HG02763 (cell line): ENCODE results near the gene PBX1.

Source experiments
- ATAC-seq: cut with Tn5 transposase; IDR thresholded peaks from one replicate; pipeline ENCODE4 v1.9.1; 2021; ENCODE audit warnings: mild to moderate bottlenecking, moderate library complexity; ENCODE audit not compliant: unreplicated experiment

Gene PBX1

DNA sequence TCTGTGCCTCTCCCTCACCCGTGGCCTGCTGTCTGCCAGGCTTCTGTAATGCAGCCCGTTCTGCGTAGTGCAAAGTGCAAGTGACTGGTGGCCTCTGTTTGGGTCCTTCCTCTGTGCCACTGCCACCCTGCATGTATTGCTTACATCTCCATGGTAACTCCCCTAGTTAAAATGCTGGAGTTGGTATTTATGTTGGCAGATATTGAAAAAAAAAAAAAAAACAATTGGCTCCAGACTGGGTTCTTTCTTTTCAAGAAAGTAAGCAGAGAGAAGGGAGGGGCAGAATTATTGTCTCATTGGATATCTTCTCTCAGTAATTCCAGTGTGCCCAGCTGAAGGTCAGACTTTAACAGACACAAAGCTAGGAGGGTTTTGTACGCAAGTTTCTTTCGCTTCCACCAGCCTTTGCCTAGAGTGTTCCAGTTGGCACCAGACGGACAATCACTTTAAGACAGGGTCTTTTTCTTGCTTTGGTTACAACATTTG lies 242.3 kb downstream of the PBX1 start:
- no peak for ATAC-seq

DNA sequence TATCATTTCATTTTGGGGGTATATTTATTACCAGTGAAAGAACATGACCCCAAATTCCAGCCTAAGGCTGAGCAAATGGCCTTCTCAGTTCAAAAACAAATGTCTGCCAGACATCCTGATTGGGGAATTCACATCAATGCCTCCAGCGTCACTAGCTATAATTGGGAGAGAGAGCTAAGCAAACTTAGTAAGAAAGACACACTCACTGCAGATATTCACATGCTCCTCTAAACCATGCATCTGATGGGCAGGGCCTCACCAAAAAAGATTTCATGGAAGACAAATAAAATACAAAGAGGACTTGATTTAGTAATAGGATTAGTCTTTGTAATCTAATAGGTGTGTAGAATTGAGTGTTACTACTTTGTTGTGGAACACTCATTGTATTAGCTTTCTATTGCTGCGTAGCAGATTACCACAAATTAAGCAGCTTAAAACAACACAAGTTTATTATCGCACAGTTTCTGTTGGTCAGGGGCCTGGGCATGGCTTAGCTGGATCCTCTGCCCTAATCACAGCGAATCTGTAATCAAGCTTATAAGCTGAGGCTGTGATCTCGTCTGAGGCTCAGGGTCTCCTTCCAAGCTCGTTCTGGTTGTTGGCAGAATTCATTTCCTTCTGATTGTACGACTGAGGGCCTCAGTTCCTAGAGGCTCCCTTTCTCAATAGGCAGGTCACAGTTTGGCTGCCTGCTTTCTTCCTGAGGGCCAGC lies 243.0 kb downstream of the PBX1 start:
- no peak for ATAC-seq

DNA sequence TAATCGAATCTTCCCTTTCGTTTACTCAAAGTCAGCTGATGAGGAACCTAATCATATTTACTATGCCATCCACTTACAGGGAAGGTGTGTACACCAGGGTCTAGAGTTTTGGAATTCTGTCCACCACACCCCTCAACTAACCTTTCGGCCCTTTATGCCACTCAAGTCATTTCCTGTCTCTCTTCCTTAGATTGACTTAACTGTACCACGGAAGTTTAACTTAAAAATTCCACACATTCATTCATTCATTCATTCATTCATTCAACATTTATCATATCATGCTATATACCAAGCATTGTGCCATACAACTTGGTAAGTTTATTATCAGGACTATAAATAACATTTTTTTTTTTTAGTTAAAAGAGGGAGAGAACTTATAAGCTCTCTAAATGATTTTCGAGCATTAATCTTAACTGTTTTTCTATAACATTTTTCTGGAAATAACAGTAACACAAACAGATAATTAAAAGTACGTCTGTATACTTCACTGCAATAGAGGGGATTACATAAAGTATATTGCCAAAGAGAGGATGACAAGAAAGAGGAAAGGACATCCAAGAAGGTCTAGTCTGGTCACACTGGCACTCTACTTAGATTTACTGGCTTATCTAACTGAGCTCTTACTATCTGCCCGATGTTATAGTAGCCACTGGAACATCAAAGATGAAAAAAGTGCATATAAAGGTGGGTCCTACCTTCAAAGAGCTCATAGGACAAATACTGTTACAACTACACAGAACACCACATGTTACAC lies 243.7 kb downstream of the PBX1 start:
- ATAC-seq = no peak

DNA sequence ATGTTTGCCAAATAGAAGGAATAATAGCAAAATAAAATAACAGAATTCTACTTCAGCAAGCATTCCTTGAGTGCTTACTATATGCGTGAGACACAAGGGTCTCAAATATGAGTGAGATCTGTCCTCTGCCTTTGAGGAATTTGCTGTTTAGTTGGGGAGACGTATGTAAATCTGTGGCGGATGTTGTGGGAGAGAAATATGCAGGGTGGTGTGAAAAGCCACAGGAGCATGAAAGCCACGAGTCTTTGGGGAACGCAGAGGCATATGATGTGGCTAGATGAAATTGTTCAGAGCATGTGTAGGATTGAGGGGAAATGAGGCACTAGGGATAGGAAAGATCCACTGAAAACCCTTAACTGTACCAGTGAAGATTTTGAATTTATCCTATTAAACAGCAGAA lies 244.4 kb downstream of the PBX1 start:
- ATAC-seq = no peak

DNA sequence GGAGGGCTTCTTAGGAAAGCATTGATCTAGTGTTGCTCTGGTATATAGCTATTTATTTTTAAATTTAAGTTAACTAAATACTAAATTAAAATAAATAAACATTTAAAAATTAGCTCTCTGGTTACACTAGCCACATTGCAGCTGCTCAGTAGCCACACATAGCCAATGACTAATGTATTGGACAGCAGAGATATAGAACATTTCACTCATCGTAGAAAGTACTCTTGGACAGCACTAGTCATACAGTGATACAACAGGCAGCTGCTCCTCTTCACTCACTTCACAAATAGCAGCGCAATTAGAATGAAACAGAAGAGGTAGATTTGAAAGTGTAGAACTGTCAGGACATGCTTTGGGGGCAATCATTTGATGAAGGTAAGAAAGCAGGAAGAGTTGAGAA lies 245.4 kb downstream of the PBX1 start:
- ATAC-seq = no peak

DNA sequence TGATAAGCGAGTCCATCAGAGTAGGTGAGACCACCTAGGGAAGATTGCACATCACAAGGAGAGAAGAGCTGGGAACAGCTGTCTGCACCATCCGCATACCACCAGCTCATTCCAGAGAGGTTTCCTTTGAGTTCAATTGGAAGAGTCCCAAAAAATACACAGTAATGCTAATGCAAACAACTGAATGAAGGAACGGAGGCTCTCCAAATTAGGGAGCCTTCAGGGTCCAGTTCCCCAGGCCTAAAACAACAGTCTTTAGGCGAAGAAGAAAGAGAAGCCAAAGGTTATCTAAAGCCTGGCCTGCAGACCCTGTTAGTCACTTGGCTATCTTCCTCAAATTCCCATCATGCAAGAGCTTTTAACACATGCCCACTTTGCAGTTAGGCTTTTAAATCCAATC lies 246.4 kb downstream of the PBX1 start:
- ATAC-seq = no peak

DNA sequence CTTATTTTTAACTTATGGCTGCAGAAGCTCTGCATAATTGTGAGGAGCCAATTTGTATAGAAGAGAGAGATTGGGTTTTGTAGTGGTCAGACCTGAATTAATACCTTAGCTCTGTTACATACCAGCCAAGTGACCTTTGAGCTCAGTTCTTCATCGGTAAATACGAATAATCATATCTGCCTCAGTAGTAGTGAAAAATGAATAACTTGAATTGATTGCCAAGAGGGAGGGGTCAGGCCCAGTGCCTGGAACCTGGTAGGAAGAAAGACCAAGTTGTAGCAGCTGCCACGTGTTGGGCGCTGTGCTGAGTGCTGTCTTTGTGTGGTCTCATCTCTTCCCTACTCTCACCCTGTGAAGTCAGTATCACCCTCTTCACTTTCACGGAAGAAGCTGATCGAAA lies 247.5 kb downstream of the PBX1 start:
- ATAC-seq = no peak

DNA sequence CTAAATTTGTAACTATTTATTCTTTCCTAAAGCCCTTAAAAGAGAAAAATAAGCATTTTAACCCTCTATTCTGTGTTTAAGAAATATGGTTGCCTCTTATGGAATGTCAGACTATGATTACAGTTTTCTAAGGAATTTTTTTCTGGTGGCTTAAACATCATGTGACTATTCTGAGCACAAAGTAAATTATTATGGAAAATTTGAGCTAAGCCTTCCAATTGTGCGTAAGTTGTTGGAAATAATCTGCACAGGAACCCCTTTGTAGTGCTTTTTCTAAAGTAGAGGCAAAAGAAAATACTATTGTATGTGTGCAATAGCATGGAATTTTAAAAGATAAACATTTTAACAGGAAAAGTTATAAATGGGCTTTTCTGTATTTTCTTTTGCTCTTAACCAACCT lies 254.8 kb downstream of the PBX1 start:
- no peak for ATAC-seq

DNA sequence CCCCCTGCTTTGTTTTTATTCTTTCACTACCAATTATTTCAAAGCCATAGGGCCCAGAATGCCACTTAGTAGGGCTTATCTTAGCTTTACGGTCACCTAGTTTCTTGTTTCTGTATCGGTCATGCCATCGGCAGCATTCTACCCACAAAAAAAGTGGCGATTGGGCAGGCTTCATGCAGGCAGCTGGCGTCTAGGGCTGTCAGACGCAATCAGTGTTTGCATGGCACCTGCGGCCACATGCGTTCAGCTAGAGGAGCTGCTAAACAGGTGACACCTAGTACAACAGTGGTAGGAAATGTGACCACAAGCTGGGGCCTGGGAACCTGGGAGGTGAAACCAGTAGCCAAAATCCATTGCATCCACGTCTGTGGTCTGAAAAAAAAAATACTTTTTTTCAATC lies 262.7 kb downstream of the PBX1 start:
- ATAC-seq = no peak

DNA sequence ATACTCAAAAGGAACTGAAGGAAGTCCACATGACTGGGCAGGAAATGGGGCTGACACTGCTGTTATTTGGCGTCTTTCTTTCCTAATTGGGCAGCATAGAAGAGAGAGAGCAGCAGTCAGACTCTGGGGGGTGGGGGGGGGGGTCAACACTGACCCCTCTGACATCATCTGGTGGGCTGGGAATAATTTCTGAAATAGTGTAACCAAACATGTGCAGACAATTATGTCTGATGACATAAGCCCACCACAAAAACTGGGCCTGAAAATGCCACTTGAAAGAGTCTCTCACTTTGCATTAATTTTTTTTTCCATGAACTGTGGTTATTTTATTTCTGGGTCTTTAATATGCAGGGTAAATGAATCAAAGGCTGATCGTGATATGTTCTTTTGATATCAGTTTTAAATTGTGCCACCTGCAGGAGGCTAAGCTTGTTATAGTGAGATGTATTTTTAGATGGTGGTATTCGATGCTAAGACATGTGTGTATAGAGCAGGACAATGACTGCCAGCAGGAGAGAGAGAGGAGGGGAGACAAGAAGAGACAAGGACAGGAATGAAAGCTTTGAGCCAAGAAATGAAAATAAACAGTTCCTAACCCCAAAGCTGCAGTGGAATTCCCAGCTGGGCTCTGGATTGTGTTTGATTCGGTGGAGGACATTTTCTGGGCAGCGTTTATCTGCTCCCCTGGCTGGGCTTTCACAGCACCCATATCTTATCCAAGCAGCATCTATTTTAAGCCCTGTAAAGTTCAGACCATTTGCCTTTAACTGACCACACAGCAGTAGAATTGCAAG lies 264.7 kb downstream of the PBX1 start:
- ATAC-seq = no peak

DNA sequence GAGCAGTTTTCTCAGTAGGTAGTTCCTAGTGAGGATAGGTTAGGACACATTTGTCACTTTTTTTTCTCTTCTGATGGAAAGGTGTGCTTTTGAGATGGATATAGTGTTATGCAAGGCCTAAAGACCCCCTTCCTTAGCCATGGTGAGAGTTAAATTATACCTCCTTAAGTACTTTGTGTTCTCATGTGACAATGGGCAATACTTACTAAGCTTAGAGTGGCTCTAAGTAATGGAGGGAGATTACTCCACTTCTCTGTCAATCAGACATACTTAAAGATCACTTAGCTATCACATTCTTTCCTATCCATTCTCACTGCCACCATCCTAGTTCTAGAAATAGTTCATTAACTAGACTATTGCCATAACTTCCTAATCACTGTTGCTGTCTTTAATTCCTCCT lies 265.6 kb downstream of the PBX1 start:
- no peak for ATAC-seq

DNA sequence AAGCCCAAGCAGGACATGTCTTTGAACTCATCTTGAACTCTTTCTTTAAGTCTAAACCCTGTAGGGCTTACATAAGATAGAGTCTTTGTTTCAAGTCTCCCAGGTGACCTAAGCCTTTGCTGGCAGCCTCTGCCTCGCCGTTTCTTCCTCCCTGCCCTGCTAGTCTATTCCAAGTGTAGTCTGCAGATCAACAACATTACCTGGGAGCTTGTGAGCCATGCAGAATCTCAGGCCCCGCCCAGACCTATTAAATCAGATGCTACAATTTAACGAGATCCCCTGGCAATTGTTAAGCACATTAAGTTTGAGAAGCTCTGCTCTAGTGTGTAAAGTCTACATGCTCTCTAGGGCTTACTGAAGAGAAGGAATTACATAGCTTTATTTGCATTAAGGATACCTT lies 271.6 kb downstream of the PBX1 start:
- no peak for ATAC-seq

DNA sequence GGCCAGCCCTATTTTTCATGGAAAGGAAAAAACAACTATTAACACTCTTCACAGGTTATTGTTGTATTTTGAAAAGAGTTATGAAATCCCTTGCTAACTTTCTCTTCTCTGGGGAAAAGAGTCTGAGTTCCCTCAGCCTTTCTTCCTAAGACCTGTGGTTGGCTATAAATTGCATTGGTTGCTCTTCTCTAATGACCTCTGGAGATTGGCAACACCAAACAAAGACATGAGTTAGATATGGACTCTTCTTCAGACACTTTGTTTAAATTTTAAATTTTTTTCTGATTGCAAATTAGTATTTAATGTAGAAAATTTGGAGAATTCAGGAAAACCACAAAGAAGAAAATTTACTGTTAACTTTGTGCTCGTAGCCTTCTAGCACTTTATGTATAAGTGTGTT lies 275.7 kb downstream of the PBX1 start:
- no peak for ATAC-seq

DNA sequence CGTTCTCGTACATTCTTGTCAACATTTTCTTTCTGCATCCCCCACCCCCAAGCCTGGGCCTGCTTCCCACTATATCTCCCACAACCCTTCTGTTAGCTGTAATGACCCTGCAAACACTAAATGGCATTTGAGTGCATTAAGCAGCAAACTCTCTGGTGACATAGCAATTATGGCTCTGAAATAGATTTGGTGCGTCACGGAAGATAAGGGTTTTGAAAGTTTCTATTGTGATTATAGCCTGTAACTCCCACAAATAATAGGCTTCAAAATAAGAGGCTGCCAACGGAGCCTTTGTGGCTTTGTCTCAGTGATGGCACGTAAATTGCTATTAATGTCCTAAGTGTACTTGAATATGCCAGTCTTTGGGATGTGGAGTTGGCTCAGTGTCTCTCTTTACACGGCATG lies 277.6 kb downstream of the PBX1 start:
- no peak for ATAC-seq

DNA sequence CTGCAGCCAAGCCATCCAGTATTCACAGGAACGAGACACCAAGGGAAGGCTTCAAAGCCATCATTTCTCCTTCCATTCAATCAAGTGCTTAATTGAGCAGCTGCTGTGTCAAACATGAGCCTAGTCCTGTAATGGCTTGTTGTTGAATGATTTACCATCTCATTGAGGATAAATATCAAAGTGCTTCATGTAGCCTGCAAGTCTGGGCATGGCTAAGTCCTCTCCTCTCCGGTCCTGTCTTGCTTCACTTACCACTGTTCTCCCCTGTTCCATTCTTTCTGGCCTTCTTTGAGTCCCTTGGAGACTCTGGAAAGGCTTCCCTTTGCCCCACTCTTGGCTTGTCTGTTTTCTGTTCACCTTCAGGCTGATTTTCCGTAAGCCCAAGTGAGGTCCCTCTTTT lies 279.8 kb downstream of the PBX1 start:
- ATAC-seq = no peak

DNA sequence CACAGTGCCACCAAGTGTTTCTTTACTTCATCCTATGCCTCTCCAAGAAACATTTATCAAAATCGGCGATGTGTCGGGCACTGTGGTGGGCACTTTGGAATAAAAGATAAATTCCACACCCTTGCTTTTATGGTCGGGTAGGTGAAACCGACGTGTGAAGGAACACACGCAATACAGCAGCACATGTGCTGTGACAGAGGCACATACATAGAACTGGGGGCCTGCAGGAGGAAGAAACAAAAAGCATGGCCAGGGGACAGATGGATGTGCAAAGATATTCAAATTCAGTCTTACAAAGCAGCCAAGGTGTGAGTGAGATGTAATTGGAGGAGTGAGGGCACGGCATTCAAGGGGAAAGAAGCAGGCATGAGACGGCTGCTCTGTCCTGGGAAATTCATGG lies 282.0 kb downstream of the PBX1 start:
- no peak for ATAC-seq

DNA sequence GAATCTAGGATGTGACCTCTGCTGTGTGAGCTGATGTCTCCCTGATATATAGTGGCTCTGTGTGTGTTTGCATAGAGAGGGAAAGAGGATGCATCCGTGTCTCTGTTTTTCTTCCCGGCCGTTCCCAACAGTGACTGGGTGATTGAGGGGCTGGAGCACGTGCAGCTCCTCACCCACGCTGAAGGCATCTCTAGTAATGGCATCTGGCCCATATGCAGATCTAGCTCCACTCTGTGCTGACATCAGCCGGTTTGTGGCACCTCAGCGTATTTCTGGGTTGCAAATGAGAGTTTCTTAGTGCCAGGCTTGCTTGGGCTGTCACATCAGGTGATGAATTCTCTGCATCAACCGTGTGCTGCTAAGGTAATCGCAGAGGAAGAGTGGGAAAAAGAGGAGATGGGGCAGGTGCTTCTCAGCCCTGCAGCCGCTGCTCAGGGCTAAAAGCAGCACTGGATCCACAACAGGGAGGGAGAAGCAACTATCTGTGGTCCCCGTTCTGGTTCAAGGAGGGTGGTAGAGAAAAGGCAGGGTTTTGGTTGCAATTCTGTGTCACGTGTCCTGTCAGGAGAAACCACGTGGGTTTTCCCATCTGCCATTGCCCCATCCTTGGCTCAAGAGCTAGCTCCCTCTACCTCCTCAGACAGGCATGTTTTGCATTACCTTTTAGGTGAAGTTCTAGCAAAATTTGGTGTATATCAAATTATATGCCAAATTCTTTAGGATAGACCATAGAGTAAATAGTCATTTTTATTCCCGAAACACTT lies 282.9 kb downstream of the PBX1 start:
- no peak for ATAC-seq

DNA sequence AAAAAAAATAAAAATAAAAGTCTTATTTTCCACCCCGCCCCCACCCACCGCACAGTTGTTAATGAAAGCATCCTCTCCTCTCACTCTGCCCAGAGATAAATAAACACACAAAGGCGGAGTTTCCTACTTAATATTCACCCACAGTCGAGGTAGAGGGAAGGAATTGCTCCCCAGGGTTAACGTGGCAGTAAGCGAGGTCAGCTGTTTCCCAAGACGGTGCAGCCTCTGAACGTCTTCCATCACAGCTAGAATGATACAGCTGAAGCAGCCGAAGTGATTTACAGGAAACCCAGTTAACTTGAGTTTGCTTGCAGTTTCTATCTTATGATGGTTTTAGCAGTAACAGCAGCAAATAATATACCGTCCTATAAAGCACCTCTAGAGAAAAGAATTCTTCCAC lies 283.9 kb downstream of the PBX1 start:
- no peak for ATAC-seq

DNA sequence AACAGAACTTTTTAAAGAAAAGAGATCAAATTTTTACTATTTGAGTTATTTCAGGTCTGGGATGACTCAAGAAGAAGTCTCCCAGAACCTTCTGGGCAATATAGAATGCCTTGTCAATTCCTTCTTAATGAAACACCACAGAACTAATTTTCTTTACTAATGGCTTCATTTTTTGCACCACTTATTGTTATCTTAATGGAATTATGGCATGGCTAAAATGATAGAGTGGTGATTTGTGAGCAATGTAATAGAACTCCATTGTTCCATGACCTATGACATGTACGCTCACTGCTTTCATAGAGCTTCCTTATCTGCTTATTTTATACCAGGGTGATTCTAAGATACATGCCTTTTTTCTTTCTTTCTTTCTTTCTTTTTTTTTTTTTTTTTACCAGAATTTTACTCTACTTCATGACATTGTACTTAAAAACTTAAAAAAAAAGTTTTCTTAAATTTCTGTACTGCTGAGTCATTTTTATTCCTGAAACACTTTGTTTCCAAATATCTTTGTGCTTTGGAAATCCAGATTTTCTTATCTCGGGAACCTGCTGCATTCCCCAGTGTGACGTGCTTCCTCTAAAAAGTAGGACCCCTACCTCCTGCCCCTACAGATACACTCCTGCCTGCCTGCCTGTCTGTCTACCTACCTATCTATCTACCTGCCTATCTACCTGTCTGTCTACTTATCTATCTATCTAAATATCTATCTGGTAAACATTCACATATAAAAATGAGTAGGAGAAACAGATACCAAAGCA lies 284.9 kb downstream of the PBX1 start:
- no peak for ATAC-seq
